Right lobe of liver (tissue), 6 donors: ENCODE data around the gene ZP2. TPM values are rescaled to one million over a fixed set of nuclear protein-coding genes. Genes with fewer than 3 reads are reported as not detected.

Source experiments
- ATAC-seq, 4 donors: fragments of 200-7000 bp; cut with Tn5 transposase; one replicate each; pipeline ENCODE4 v1.9.1; 2020; ENCODE audit warnings: mild to moderate bottlenecking in 4 of 4, moderate library complexity in 4 of 4
- DNase-seq, 3 donors: peaks; one replicate each; pipeline ENCODE4 v3.0.0-alpha.2; 2020
- H3K27ac ChIP-seq, 3 donors: fragments of 200-600 bp; one replicate each; pipeline ENCODE4 v1.8.0; 2022
- H3K27me3 ChIP-seq, 2 donors: fragments of 200-600 bp; one replicate each; pipeline ENCODE4 v1.8.0; 2022
- H3K36me3 ChIP-seq, 4 donors: fragments of 200-600 bp; sonication (generic) in 1 of 4; one replicate each; pipeline versions ENCODE4 v1.5.1 to v1.8.0; 2017 to 2022; ENCODE audit warnings: control low read depth in 1 of 4
- H3K4me1 ChIP-seq, 4 donors: fragments of 200-600 bp; sonication (generic) in 1 of 4; one replicate each; pipeline versions ENCODE4 v1.5.1 to v1.8.0; 2017 to 2022; ENCODE audit warnings: control low read depth in 1 of 4
- H3K4me3 ChIP-seq, 3 donors: fragments of 200-600 bp; one replicate each; pipeline ENCODE4 v1.8.0; 2022
- H3K9me3 ChIP-seq, 4 donors: fragments of 200-600 bp; sonication (generic) in 1 of 4; one replicate each; pipeline versions ENCODE4 v1.5.1 to v1.8.0; 2017 to 2022; ENCODE audit warnings: control low read depth in 1 of 4
- POLR2A ChIP-seq: fragments of 450-650 bp; IDR thresholded peaks from one replicate; pipeline ENCODE4 v1.6.1; 2017; ENCODE audit warnings: antibody characterized with exemption, mild to moderate bottlenecking
- WGBS: methylation state at CpG from one replicate; pipeline ENCODE4 v1.1.6; 2018; ENCODE audit warnings: low coverage, low lambda C conversion rate; ENCODE audit not compliant: insufficient coverage; ENCODE audit errors: missing lambda C conversion rate; 5-methylcytosine and 5-hydroxymethylcytosine counted together
- intact Hi-C, 2 donors: fragments of 100-400 bp; cut with DNase I; formaldehyde crosslinking; loops; one replicate each; pipeline versions ENCODE4 v1.11.2 to v1.14.1; 2022
- total RNA-seq, 6 experiments: library from RNA; depleted of rRNA in 2 of 6; stranded (reverse); fragments of >200 nt in 2 of 6; fragmentation: NEBNext Ultra II Directional in 3 of 6; extraction: Animal tissue kit (Norgen Biotek cat#: 25700) in 3 of 6; gene quantifications; one replicate each; pipeline versions ENCODE4 v1.1.0 to v1.2.4, GENCODE V29; 2016 to 2023
- TF ChIP-seq, protein P1 (sequence below), 4 donors: fragments of 200-600 bp in 3 of 4; fragments of 450-650 bp in 1 of 4; IDR thresholded peaks; one replicate each; pipeline versions ENCODE4 v1.5.1 to v1.8.0; 2016 to 2022; ENCODE audit warnings: antibody characterized with exemption in 4 of 4, mild to moderate bottlenecking in 2 of 4
- donor health status: DM: no; HTN: yes; CAD: no.
- donor health status: DM: no; HTN: no; CAD: no.
- donor health status: DM: no; HTN: no; CAD: no.
- donor health status: DM: no; HTN: yes; CAD: no.
- donor health status: DM: no; HTN: yes; CAD: no.

Gene ZP2
- total RNA-seq, 6 experiments from 2014 or later: not detected

DNA sequence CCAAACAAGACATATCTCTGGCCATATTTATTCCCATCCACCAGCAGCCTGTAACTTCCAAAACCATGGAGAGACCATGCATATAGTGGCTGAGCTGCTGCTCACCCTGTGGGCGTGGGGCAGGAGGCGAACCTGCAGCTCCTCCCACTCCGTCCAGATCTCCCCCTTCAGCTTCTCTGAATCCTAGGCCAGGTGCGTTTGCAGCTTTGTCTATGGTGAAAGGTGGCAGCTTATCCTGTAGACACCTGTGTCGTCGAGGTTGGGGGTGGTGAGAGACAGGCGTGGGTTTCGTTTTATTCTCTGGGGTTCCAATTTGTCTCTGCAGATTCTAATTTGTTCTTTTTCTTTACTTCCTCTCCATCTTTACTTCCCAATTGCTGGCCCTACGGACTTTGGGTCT, 12.4 kb upstream of the ZP2 start:
- H3K4me3 ChIP-seq: no peak overlapping the region
- 58% methylated on average over 4 of the region's 9 CpGs for WGBS
- no peaks in the 10 kb centered on the region for H3K36me3 ChIP-seq
- no peaks in the 10 kb centered on the region for H3K9me3 ChIP-seq
- TF ChIP-seq POLR2A: no peak
- TF ChIP-seq, protein P1, sequence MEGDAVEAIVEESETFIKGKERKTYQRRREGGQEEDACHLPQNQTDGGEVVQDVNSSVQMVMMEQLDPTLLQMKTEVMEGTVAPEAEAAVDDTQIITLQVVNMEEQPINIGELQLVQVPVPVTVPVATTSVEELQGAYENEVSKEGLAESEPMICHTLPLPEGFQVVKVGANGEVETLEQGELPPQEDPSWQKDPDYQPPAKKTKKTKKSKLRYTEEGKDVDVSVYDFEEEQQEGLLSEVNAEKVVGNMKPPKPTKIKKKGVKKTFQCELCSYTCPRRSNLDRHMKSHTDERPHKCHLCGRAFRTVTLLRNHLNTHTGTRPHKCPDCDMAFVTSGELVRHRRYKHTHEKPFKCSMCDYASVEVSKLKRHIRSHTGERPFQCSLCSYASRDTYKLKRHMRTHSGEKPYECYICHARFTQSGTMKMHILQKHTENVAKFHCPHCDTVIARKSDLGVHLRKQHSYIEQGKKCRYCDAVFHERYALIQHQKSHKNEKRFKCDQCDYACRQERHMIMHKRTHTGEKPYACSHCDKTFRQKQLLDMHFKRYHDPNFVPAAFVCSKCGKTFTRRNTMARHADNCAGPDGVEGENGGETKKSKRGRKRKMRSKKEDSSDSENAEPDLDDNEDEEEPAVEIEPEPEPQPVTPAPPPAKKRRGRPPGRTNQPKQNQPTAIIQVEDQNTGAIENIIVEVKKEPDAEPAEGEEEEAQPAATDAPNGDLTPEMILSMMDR (IDR thresholded peaks at IDR 0.05): no peak
- DNase-seq (no peak), ATAC-seq (no peak)
- H3K4me1 ChIP-seq: no peaks in the 10 kb centered on the region
- no peak overlapping the region for H3K27ac ChIP-seq
- H3K27me3 ChIP-seq: no peaks in the 10 kb centered on the region
- intact Hi-C loops: no loop called here

DNA sequence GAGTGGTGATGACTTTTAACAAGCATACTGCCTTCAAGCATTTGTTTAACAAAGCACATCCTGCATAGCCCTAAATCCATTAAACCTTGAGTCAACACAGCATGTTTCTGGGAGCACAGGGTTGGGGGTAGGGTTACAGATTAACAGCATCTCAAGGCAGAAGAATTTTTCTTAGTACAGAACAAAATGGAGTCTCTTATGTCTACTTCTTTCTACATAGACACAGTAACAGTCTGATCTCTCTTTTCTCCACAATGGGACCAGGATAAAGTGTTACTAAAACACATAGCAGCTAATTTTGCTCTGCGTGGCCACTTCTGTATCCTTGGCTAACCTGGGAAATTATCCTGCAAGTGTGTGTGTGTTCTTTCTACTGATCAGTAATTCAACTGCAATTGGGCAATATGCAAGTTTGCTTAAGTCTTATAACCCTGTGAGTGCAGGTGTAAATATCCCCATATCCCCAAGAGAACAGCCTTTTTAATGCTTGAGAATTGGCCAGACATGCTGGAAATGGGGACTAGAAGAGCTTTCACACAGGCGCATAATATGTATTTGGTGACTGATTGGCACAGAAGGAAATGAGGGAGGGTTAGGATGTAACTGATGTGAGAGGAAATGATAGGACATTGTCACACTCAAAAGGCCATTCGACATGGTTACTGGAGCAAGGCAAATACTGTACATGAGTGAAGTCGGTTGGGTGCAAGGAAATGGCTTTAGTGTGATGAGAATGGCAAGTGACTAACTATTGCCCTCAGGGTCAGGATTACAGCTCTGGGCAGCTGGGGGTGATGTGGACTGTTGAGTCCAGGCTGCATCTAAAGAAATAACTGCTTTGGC, 11.3 kb upstream of the ZP2 start:
- 80% methylated on average over 4 of the region's 4 CpGs for WGBS
- DNase-seq (no peak), ATAC-seq (no peak)
- intact Hi-C loops: no loop called here
- no peaks in the 10 kb centered on the region for H3K9me3 ChIP-seq
- no peak overlapping the region for H3K4me3 ChIP-seq
- H3K4me1 ChIP-seq: no peaks in the 10 kb centered on the region
- no peak overlapping the region for H3K27ac ChIP-seq
- H3K27me3 ChIP-seq: no peaks in the 10 kb centered on the region
- TF ChIP-seq, protein P1 (IDR thresholded peaks at IDR 0.05): no peak
- no peak for TF ChIP-seq POLR2A
- no peaks in the 10 kb centered on the region for H3K36me3 ChIP-seq

DNA sequence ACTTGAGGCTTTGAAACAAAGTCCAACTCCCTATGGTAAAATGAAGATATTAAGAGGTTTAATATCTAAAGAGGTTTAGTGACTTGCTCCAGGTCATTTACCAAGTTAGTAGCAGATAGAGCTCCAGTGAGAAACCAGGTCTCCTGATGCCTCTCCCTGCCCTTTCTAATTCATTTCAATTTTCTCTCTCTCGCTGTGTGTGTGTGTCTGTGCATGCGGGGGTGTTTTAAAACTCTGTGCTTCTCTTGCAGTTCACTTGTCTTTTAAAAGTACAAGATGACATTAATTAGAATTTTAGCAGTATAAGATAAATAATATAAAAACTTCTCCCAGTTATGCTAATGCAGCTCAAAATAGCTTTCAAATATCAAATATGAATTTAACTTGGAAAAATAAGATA, 8.2 kb upstream of the ZP2 start:
- intact Hi-C loops: no loop called here
- H3K27me3 ChIP-seq: no peaks in the 10 kb centered on the region
- H3K4me1 ChIP-seq: no peaks in the 10 kb centered on the region
- WGBS: 90% methylated on average over 2 of the region's 2 CpGs
- DNase-seq: no peak
- H3K36me3 ChIP-seq: no peaks in the 10 kb centered on the region
- H3K9me3 ChIP-seq: no peaks in the 10 kb centered on the region
- no peak overlapping the region for H3K4me3 ChIP-seq
- ATAC-seq: no peak
- no peak for TF ChIP-seq POLR2A
- TF ChIP-seq, protein P1 (IDR thresholded peaks at IDR 0.05): no peak
- no peak overlapping the region for H3K27ac ChIP-seq

DNA sequence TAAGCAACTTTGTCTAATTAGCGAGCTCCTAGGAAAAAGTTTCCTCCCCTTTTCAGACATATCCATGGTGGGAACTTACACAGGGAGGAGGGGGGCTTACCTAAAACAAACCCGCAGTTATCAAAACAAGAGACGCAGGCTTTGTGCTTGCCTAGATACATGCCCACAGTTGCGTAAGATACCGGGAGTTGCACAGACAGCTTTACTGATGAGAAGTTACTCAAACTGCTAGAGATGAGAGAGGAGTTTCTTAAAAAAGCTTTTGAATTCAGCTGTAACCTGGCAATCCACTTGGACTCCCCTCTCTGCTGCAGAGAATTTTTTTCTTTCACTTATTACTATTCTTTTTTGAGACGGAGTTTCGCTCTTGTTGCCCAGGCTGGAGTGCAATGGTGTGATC, 6.8 kb upstream of the ZP2 start:
- Histone ChIP-seq H3K27me3 (no peaks in the 10 kb centered on the region), H3K9me3 (no peaks in the 10 kb centered on the region), H3K4me1 (no peaks in the 10 kb centered on the region), H3K27ac (no peak overlapping the region), H3K36me3 (no peaks in the 10 kb centered on the region), H3K4me3 (no peak overlapping the region)
- peak in 1 of 4 donors; percentile 33 for ATAC-seq
- TF ChIP-seq POLR2A: no peak
- TF ChIP-seq, protein P1 (IDR thresholded peaks at IDR 0.05): no peak
- no peak for DNase-seq
- intact Hi-C loops: no loop called here
- WGBS: 23% methylated on average over 5 of the region's 7 CpGs
